ENCODE data around the gene EXTL1.

The EXTL1 gene

DNA sequence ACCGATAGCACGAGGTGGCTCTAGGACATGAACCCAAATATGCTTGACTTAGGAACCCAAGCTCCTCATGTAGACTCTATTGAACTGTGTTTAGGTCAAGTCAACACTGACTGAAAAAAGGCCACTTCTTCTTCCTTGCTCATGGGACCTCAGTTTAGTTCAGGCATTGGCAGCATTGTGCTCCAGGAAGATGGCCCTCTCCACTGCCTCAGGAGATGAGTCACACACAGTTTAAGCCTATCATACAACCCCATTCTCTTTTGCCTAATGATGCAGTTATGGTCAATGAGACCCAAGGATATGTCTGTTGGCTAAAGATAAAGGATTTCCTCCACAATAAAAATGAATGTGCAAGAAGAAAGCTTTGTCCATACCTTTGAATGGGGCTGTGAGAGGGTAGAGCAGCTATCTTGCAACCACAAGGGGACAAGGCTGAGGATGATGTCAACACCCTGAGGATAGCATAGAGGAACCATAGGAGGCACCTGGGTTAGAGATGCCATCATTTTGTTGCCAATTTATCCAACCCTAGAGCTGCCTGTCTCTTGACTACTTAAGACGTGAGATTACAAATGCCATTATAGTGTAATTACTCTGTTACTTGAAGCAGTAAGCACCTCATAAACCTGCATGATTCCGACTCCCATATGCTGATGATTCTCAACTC lies 48.9 kb downstream of the EXTL1 start:
- no peak for DNase-seq (ENCODE audit: low read depth in 2 of 2)

DNA sequence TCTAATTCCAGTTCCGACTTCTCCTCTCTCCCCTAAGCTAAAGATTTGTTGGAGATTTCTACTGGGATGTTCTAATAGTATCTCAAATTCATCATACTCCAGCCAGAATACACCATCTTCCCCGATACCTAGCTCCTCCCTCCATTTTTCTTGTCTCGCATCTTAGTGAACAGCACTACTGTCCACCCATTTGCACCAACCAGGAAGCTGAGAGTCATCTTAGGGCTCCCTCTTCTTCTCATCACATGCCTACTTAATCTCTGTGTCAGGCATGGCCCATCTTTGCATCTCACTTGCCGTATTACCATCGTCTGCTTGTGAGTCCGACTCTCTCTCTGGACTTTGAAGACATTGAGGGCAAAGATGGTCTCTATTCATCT lies 49.4 kb downstream of the EXTL1 start:
- no peak for DNase-seq (ENCODE audit: low read depth in 2 of 2)

- DNase-seq (ENCODE audit: low read depth in 2 of 2), result no peak
Measured at GRCh38 chr1:26072305-26072704, 50.7 kb downstream of the EXTL1 start.

DNA sequence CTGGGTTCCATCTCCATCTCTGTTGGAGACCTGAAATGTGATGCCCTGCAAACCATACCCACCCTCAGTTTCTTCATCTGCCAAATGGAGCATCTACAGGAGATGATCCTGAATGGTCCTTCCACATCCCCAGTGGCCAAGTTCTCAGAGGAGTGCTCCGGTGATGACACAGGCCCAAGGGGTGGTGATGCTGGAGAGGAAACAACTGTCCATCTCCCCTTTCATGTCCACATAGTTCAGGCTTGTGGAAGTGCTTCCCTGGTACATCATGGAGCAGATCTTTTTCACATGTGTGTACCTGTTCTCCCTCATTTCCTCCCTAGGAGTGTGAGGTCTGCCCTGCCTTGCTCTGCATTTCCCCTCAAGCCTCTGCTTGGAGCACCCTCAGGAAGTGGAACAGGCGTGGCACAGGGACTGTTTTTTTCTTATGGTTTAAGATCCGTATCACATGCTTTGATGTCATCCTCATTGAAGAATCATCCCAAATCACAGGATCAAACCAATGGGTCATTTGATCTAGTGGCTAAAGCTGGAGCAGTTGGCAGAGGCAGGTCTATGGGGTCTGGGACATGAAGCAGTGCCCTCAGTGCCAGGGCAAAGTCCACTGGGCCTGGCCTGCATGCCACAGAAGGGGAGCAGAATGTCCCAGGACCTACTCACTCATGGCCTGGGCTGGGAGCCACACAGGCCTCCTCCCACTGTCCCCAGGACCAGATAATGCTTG lies 54.0 kb downstream of the EXTL1 start:
- DNase-seq (ENCODE audit: low read depth in 2 of 2), result no peak

GRCh38 chr1:26077524-26077923 lies 55.9 kb downstream of the EXTL1 start:
- no peak for DNase-seq (ENCODE audit: low read depth in 2 of 2)

DNA sequence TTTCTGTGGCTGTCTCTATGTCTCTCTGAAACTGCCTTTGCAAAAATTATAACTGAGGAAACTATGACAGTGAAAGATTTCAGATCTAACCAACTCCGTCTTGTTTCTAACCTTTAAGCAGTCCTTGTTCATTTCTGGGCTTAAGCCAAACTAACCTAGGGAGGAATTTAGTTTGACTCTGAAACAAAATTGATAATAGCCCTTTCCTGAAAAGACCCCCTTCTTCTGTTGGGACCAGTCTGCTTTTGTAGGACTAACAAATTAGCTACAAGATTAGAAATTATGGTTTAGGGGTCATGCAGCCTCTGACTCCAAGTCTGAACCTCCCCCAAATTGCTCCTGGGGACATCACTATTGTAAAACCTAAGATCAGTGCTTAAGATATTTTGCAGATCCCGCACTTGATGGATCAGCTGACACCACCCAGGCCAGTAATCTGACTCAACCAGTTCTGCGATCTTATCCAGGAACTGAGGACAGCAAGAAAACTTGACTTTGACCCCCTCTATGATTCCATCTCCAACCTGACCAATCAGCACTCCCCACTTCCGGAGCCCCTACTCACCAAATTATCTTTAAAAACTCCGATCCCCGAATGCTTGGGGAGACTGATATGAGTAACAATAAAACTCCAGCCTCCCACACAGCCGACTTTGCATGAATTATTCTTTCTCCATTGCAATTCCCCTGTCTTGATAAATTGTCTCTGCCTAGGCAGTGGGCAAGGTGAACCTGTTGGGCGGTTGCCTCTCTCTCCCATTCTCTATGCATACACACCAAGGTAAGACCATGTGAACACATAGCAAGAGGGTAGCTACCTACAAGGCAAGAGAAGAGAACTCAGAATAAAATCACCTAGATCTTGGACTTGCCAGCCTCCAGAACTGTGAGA lies 57.0 kb downstream of the EXTL1 start:
- DNase-seq (ENCODE audit: low read depth in 2 of 2), result no peak

- DNase-seq (ENCODE audit: low read depth in 2 of 2), result no peak
Measured at GRCh38 chr1:26079178-26079563, 57.6 kb downstream of the EXTL1 start.

- no peak for DNase-seq (ENCODE audit: low read depth in 2 of 2)
Measured at GRCh38 chr1:26079960-26080814, 58.6 kb downstream of the EXTL1 start.

DNA sequence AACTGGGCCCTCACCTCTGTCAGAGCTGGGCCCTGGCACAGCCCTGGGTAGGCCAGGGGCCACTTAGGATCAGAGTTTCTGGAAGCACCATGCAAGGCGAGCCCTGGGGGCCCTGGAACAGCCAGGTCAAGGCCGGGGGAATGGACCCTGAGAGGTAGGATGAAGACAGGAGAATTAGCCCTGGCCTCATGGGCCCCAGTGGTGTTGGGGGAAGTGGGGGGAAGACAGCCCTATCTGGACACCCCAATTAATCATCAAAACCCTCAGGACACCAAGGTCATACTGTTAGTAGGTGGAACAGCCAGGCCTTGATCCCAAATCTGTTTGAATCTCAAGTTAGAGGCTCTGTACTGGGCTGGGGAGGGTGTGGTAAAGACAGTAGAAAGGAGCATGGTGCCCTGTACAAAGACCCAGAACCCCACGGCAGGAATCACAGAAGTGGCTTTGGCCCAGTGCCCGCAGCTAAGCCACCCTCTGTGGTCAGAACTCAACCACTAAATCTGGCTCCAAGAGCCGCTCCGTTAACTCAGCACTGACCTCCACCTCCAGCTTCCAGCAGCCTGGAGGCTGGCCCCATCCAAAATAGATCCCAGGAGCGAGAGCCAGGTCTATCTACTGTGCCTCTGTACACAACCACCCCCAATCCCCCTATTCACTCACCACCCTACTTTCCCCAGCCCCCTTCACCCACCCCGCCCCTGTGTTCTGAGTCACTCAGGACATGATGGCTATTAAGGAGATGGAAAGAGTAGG lies 59.9 kb downstream of the EXTL1 start:
- no peak for DNase-seq (ENCODE audit: low read depth in 2 of 2)

- no peak for DNase-seq (ENCODE audit: low read depth in 2 of 2)
Measured at GRCh38 chr1:26082020-26082350, 60.4 kb downstream of the EXTL1 start.

DNA sequence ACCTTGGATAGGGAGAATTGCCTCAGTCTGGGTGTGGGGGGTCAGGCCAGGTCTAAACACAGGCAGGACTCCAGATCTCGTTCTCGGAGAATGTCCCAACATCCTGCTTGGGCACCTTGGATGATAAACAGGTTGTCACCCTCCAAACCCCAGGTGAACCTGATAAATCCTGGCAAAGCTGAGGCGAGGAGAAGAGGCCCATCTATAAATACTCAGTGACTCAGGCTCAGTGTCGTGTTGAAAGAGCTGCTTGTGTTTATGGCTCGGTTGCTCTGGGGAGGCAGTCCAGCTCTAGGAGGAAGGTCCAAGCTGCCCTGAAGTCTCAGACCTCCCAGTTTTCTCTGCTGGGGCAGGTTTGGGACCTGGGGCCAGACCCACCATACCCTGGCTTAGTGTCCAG lies 61.6 kb downstream of the EXTL1 start:
- no peak for DNase-seq (ENCODE audit: low read depth in 2 of 2)

DNA sequence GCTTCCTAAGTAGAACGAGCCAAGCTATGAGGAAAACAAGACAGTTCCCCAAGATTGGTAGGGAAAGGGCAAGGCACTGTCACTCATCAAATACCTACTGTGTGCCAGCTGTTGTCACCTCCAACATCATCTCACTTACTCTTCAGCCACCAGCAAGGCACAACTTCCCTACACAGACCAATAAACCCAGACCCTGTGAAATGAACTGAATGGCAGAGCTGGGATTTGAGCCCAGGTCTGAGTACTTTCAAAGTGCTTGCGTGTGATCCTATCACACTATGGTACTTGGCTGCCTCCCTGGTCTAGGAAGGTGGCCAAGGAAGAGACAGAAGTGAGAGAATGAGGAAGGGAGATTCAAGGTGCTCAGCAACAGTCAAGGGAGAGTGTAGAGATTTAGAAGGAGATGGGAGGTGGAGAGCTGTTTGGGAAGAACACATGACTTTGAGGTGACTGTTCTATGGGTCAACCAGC lies 62.6 kb downstream of the EXTL1 start:
- no peak for DNase-seq (ENCODE audit: low read depth in 2 of 2)

DNA sequence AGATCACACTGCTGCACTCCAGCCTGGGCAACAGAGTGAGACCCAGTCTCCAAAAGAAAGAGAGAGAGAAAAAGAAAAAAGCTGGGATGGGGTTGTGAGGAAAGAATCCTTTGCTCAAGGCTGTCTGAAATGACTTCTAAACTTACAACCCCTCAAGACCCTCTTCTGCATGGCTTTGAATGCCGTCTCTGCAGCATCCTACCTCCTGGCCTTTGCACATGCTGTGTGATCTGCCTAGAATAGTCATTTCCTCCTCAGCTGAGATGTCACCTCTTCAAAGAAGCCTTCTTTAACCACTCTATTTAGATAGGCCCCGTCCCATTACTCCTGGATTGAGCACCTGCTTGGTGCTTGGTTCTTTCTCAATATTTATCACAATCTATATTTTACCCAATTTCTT lies 63.3 kb downstream of the EXTL1 start:
- no peak for DNase-seq (ENCODE audit: low read depth in 2 of 2)

Measured in stimulated activated CD8-positive, alpha-beta memory T cell treated with anti-CD3 and anti-CD28 coated beads, Interleukin-2, amount 100 ng/mL, for 1 hour (primary cell).